Progenitor cell of endocrine pancreas (in vitro differentiated cells): ENCODE measurements around the gene EYA4. TPM values are rescaled to one million over a fixed set of nuclear protein-coding genes. Genes with fewer than 3 reads are reported as not detected.

Experiments used
- DNase-seq: peaks from one replicate; pipeline ENCODE4 v3.0.0; 2021; ENCODE audit warnings: low spot score; ENCODE audit not compliant: unreplicated experiment
- H3K27ac Mint-ChIP-seq: 2 replicates; pipeline ENCODE4 v1.8.0; 2021; ENCODE audit warnings: mild to moderate bottlenecking, moderate library complexity, mixed read lengths
- H3K27me3 Mint-ChIP-seq: 2 replicates; pipeline ENCODE4 v1.8.0; 2021; ENCODE audit warnings: mixed read lengths
- H3K36me3 Mint-ChIP-seq: 2 replicates; pipeline ENCODE4 v1.8.0; 2022; ENCODE audit warnings: mixed read lengths; ENCODE audit not compliant: insufficient read depth
- H3K4me1 Mint-ChIP-seq: 2 replicates; pipeline ENCODE4 v1.8.0; 2021; ENCODE audit warnings: low read depth, mixed read lengths
- H3K4me3 Mint-ChIP-seq: 2 replicates; pipeline ENCODE4 v1.8.0; 2021; ENCODE audit warnings: low read depth, mild to moderate bottlenecking, moderate library complexity, mixed read lengths
- H3K9me3 Mint-ChIP-seq: 2 replicates; pipeline ENCODE4 v1.8.0; 2021; ENCODE audit warnings: low read depth, mixed read lengths
- CTCF ChIP-seq: fragments of 200-600 bp; sonication (generic); IDR thresholded peaks from one replicate; pipeline ENCODE4 v1.5.0; 2021; ENCODE audit warnings: antibody characterized with exemption, mild to moderate bottlenecking; ENCODE audit not compliant: unreplicated experiment
- total RNA-seq: library from RNA; stranded (reverse); gene quantifications from 2 replicates; pipeline ENCODE4 v1.2.1, GENCODE V29; 2021

EYA4 gene
- total RNA-seq, 1 donor from 2014 or later: 0.41 TPM

DNA sequence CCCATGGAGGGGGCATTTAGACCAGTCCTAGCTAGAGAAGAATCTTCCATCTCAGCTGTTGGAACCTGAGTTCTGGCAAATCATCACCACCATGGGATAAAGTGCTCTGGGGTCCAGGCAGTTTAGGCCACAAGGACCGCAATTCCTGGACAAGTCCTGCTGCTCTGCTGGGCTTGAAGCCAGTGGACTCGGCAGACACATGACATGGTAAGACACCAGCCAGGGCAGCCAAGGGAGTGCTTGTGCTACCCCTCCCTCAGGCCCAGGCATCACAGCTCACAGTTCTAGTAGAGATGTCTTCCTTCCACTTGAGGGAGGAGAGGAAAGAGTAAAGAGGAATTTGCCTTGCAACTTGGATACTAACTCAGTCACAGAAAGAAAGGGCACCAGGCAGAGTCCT, 246.0 kb downstream of the EYA4 start:
- no peak for TF ChIP-seq CTCF
- Mint-ChIP-seq H3K4me1 (no peaks in the 10 kb centered on the region), H3K36me3 (no peaks in the 10 kb centered on the region), H3K9me3 (peaks cover 8% of the 10 kb centered on the region), H3K4me3 (no peak overlapping the region), H3K27me3 (no peaks in the 10 kb centered on the region), H3K27ac (no peak overlapping the region)
- no peak for DNase-seq

- no peak overlapping the region for H3K4me3 Mint-ChIP-seq
- no peaks in the 10 kb centered on the region for H3K27me3 Mint-ChIP-seq
- no peaks in the 10 kb centered on the region for H3K36me3 Mint-ChIP-seq
- peaks cover 20% of the 10 kb centered on the region for H3K9me3 Mint-ChIP-seq
- no peak for TF ChIP-seq CTCF
- H3K4me1 Mint-ChIP-seq: no peaks in the 10 kb centered on the region
- no peak overlapping the region for H3K27ac Mint-ChIP-seq
- no peak for DNase-seq
These were observed 254.2 kb downstream of the EYA4 start for GRCh38 chr6:133495205-133495903.

GRCh38 chr6:133499662-133500061, 258.5 kb downstream of the EYA4 start:
- H3K4me1 Mint-ChIP-seq: peaks cover 2% of the 10 kb centered on the region
- H3K27ac Mint-ChIP-seq: no peak overlapping the region
- TF ChIP-seq CTCF: no peak
- no peaks in the 10 kb centered on the region for H3K36me3 Mint-ChIP-seq
- no peak overlapping the region for H3K4me3 Mint-ChIP-seq
- DNase-seq: no peak
- peaks cover 2% of the 10 kb centered on the region for H3K27me3 Mint-ChIP-seq
- H3K9me3 Mint-ChIP-seq: no peaks in the 10 kb centered on the region

DNA sequence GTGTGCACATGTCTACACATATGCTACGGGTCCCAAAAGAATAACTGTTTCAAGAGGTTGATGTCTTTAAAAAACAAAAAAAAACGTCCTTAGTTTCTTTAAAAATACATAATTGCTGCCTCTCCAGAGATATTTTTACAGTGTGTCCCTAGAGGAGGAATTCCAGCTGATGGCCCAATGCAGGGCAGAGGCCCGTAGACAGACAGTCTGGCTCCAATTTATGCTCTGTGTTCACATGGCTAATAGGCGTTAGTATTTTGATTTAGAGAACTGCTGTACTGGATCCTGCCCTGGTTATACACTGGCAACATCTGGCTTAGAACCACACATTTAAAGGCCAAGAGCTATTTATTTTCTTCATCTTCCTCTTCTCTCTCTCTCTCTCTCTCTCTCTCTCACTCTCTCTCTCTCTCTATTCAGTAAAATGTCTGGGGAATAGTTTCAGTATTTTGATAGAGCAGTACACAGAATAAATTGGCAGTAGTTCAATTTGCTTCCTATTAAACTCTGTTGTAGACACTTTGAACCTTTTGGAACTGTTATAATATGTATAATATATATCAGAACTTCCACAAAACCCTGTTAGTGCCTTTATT, 260.6 kb downstream of the EYA4 start:
- H3K36me3 Mint-ChIP-seq: no peaks in the 10 kb centered on the region
- H3K27ac Mint-ChIP-seq: no peak overlapping the region
- TF ChIP-seq CTCF: no peak
- peaks cover 2% of the 10 kb centered on the region for H3K27me3 Mint-ChIP-seq
- no peaks in the 10 kb centered on the region for H3K9me3 Mint-ChIP-seq
- no peak for DNase-seq
- H3K4me3 Mint-ChIP-seq: no peak overlapping the region
- H3K4me1 Mint-ChIP-seq: peaks cover 2% of the 10 kb centered on the region

DNA sequence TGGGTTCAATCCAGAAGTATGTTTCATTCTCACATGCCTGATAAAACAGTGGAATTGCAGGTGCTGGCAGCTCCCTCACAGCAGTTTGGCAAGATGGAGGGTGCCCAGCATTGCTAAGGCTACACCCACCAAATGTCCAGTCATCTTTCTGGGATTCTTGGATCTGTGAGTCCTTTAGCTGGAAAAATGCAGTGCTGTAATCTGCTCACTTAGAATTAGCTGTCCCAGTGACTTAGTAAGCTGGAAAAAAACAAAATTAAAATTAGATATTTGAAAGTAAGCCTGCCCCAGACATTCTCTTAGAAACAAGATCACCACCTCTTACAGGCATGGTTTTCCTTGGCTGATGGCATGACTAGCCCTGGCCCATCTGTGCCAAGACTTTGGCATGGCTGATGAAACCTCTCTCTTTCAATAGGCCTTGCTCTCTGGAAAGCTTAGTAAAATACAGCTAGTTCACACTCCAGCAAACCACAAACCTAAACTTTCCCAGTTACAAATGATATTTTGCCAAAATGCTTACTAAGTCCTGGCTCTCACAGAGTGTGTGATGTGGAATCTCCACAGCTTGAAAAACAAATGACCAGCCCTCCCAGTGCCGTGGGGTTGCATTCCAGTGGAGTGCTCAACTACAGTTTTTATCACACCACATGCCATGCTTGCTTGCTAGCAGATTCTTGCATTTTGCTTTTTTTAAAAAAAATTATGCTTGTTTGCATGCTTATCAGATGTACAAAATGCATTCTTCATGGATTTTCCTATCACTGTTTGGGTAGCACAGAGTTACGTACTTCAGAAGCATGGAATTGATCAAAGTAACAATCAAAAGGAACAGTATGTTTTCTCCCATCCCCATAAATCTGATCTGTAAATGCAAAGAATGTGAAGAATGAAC, 261.5 kb downstream of the EYA4 start:
- no peaks in the 10 kb centered on the region for H3K36me3 Mint-ChIP-seq
- peaks cover 2% of the 10 kb centered on the region for H3K4me1 Mint-ChIP-seq
- no peak for TF ChIP-seq CTCF
- no peak overlapping the region for H3K27ac Mint-ChIP-seq
- no peaks in the 10 kb centered on the region for H3K9me3 Mint-ChIP-seq
- DNase-seq: no peak
- H3K4me3 Mint-ChIP-seq: no peak overlapping the region
- peaks cover 2% of the 10 kb centered on the region for H3K27me3 Mint-ChIP-seq
